ENCODE results near the gene C3orf33. TPM values are rescaled to one million over a fixed set of nuclear protein-coding genes. Genes with fewer than 3 reads are reported as not detected.
"Not testable (repeated sequence)": the region's sequence is repeated elsewhere in the genome, so short reads cannot be mapped to it uniquely, and the experiment has no call there.

The C3orf33 gene
- total RNA-seq, 4 donors from 2014 or later: 1.5 to 3.7 TPM; not detected in 2

GRCh38 chr3:155835341-155836071 lies 29.4 kb upstream of the C3orf33 start:
- in situ Hi-C loops (cut with MboI; ENCODE audit: low pct_ligation_motif_present in 1 of 4, low pct_unique_long_range_greater_than_20kb in 1 of 4, low sequenced_read_pairs in 3 of 4) (no loop called here), intact Hi-C loops (cut with DNase I; ENCODE audit: low total_unique reads) (no loop called here)
- no peak for DNase-seq
- peaks cover 0 to 11% (median 0%) of the 10 kb centered on the region in 4 donors for H3K36me3 ChIP-seq
- TF ChIP-seq EP300 (IDR thresholded peaks at IDR 0.05; ENCODE audit: low read depth) (no peak), POLR2A (IDR thresholded peaks at IDR 0.05) (no peak), POLR2AphosphoS5 (IDR thresholded peaks at IDR 0.05) (no peak)
- TF ChIP-seq, protein P1, sequence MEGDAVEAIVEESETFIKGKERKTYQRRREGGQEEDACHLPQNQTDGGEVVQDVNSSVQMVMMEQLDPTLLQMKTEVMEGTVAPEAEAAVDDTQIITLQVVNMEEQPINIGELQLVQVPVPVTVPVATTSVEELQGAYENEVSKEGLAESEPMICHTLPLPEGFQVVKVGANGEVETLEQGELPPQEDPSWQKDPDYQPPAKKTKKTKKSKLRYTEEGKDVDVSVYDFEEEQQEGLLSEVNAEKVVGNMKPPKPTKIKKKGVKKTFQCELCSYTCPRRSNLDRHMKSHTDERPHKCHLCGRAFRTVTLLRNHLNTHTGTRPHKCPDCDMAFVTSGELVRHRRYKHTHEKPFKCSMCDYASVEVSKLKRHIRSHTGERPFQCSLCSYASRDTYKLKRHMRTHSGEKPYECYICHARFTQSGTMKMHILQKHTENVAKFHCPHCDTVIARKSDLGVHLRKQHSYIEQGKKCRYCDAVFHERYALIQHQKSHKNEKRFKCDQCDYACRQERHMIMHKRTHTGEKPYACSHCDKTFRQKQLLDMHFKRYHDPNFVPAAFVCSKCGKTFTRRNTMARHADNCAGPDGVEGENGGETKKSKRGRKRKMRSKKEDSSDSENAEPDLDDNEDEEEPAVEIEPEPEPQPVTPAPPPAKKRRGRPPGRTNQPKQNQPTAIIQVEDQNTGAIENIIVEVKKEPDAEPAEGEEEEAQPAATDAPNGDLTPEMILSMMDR (IDR thresholded peaks at IDR 0.05): no peak
- no peaks in the 10 kb centered on the region for H3K9me3 ChIP-seq
- 84 to 94% methylated on average over 8 to 9 of the region's 9 CpGs for WGBS, 2 donors (ENCODE audit: low coverage in 1 of 2)
- H3K4me1 ChIP-seq: no peaks in the 10 kb centered on the region
- no peaks in the 10 kb centered on the region for H3K27me3 ChIP-seq
- H3K27ac ChIP-seq: no peak overlapping the region
- no peak overlapping the region for H3K4me3 ChIP-seq

- H3K4me3 ChIP-seq; H3K9me3 ChIP-seq; H3K27me3 ChIP-seq; H3K4me1 ChIP-seq; in situ Hi-C loops (cut with MboI; ENCODE audit: low pct_ligation_motif_present in 1 of 4, low pct_unique_long_range_greater_than_20kb in 1 of 4, low sequenced_read_pairs in 3 of 4); H3K27ac ChIP-seq; DNase-seq; intact Hi-C loops (cut with DNase I; ENCODE audit: low total_unique reads): not testable (repeated sequence)
- H3K36me3 ChIP-seq: peaks cover 0 to 26% (median 10%) of the 10 kb centered on the region in 4 donors
- WGBS, 2 donors (ENCODE audit: low coverage in 1 of 2): 91 to 98% methylated on average over 6 to 13 of the region's 13 CpGs
Measured at GRCh38 chr3:155828490-155829098, 22.5 kb upstream of the C3orf33 start.

GRCh38 chr3:155815030-155815545 lies 9.0 kb upstream of the C3orf33 start:
- TF ChIP-seq, protein P1 (IDR thresholded peaks at IDR 0.05): no peak
- TF ChIP-seq POLR2AphosphoS5 (IDR thresholded peaks at IDR 0.05) (no peak), EP300 (IDR thresholded peaks at IDR 0.05; ENCODE audit: low read depth) (no peak), POLR2A (IDR thresholded peaks at IDR 0.05) (no peak)
- Histone ChIP-seq H3K27ac (no peak overlapping the region), H3K27me3 (no peaks in the 10 kb centered on the region), H3K36me3 (no peaks in the 10 kb centered on the region), H3K4me1 (no peaks in the 10 kb centered on the region), H3K9me3 (no peaks in the 10 kb centered on the region), H3K4me3 (no peak overlapping the region)
- intact Hi-C loops (cut with DNase I; ENCODE audit: low total_unique reads) (no loop called here), in situ Hi-C loops (cut with MboI; ENCODE audit: low pct_ligation_motif_present in 1 of 4, low pct_unique_long_range_greater_than_20kb in 1 of 4, low sequenced_read_pairs in 3 of 4) (no loop called here)
- DNase-seq: no peak

- H3K4me1 ChIP-seq; in situ Hi-C loops (cut with MboI; ENCODE audit: low pct_ligation_motif_present in 1 of 4, low pct_unique_long_range_greater_than_20kb in 1 of 4, low sequenced_read_pairs in 3 of 4); H3K4me3 ChIP-seq; H3K9me3 ChIP-seq; H3K36me3 ChIP-seq; H3K27me3 ChIP-seq; intact Hi-C loops (cut with DNase I; ENCODE audit: low total_unique reads); H3K27ac ChIP-seq; DNase-seq: not testable (repeated sequence)
Measured at GRCh38 chr3:155813224-155813623, 7.1 kb upstream of the C3orf33 start.

DNA sequence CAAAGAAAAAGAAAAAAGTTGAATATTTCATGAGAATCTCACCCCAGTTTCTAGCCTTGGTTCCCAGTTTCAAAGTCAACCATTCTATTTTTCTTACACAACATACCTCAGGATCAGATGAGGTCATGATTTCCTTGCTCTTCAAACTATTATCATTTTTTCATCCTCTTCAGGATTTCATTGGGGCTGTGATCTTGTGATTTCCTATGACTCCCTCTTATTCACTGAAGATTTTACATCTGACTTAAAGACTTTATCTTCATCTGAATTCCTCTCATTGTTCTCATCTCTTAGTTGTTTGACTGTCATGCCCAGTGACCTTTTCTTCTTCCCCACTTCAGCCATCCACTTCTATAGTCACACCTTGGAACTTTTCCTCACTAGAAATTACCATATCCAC lies 3.1 kb upstream of the C3orf33 start:
- TF ChIP-seq POLR2AphosphoS5 (IDR thresholded peaks at IDR 0.05) (no peak), POLR2A (IDR thresholded peaks at IDR 0.05) (no peak), EP300 (IDR thresholded peaks at IDR 0.05; ENCODE audit: low read depth) (no peak)
- TF ChIP-seq, protein P1 (IDR thresholded peaks at IDR 0.05): no peak
- in situ Hi-C loops (cut with MboI; ENCODE audit: low pct_ligation_motif_present in 1 of 4, low pct_unique_long_range_greater_than_20kb in 1 of 4, low sequenced_read_pairs in 3 of 4): no loop called here
- Histone ChIP-seq H3K9me3 (no peaks in the 10 kb centered on the region), H3K4me1 (peaks cover 0 to 10% (median 0%) of the 10 kb centered on the region in 4 donors), H3K36me3 (no peaks in the 10 kb centered on the region), H3K27me3 (no peaks in the 10 kb centered on the region), H3K27ac (no peak overlapping the region), H3K4me3 (no peak overlapping the region)
- no peak for DNase-seq
- intact Hi-C loops (cut with DNase I; ENCODE audit: low total_unique reads): loop anchor here (5.0 kb wide), 1 partner anchor 63 kb away; the partner anchor contains the start of gene GMPS
